Inferior parietal cortex (tissue), 1 donor: Measurements from ENCODE around the gene WNT8A.
"Not testable (repeated sequence)": the region's sequence is repeated elsewhere in the genome, so short reads cannot be mapped to it uniquely, and the experiment has no call there.

Experiments
- DNase-seq: peaks from one replicate; pipeline ENCODE4 v3.0.0-alpha.2; 2016; ENCODE audit errors: extremely low spot score

The WNT8A gene

GRCh38 chr5:138083702-138084101 lies at the start of gene WNT8A:
Gene WNT8A (plus strand): TSS chr5:138084033. CDS start chr5:138084128, 95 bp downstream.
- DNase-seq = no peak

GRCh38 chr5:138035605-138036537 lies 48.0 kb upstream of the WNT8A start:
- DNase-seq = peak; percentile 96

- peak; percentile 24 for DNase-seq
These were observed 46.6 kb upstream of the WNT8A start for GRCh38 chr5:138037271-138037670.

GRCh38 chr5:138037907-138038633 lies 45.8 kb upstream of the WNT8A start:
- peak; percentile 39 for DNase-seq

- peak; percentile 69 for DNase-seq
These were observed 45.0 kb upstream of the WNT8A start for GRCh38 chr5:138038826-138039225.

- not testable (repeated sequence) for DNase-seq
These were observed 38.5 kb upstream of the WNT8A start for GRCh38 chr5:138045283-138045682.

- DNase-seq = no peak
These were observed 32.2 kb upstream of the WNT8A start for GRCh38 chr5:138051441-138052296.

- not testable (repeated sequence) for DNase-seq
These were observed 31.1 kb upstream of the WNT8A start for GRCh38 chr5:138052718-138053117.

- DNase-seq = no peak
These were observed 30.3 kb upstream of the WNT8A start for GRCh38 chr5:138053554-138053953.

GRCh38 chr5:138054206-138054605 lies 29.6 kb upstream of the WNT8A start:
- peak; percentile 38 for DNase-seq

GRCh38 chr5:138054847-138055558 lies 28.8 kb upstream of the WNT8A start:
- peak; percentile 86 for DNase-seq

- no peak for DNase-seq
These were observed 19.3 kb upstream of the WNT8A start for GRCh38 chr5:138064526-138064925.

GRCh38 chr5:138065102-138065501 lies 18.7 kb upstream of the WNT8A start:
- no peak for DNase-seq

- DNase-seq = no peak
These were observed 15.9 kb upstream of the WNT8A start for GRCh38 chr5:138067945-138068344.

GRCh38 chr5:138068742-138069600 lies 14.9 kb upstream of the WNT8A start:
- DNase-seq = peak; percentile 74

GRCh38 chr5:138070026-138070425 lies 13.8 kb upstream of the WNT8A start:
- DNase-seq = not testable (repeated sequence)

GRCh38 chr5:138077064-138077696 lies 6.7 kb upstream of the WNT8A start:
- peak; percentile 88 for DNase-seq

GRCh38 chr5:138078006-138078643 lies 5.7 kb upstream of the WNT8A start:
- DNase-seq = no peak

GRCh38 chr5:138082033-138082432 lies 1.8 kb upstream of the WNT8A start:
- no peak for DNase-seq
